ENCODE results near the gene DCLK1.

DCLK1 gene

DNA sequence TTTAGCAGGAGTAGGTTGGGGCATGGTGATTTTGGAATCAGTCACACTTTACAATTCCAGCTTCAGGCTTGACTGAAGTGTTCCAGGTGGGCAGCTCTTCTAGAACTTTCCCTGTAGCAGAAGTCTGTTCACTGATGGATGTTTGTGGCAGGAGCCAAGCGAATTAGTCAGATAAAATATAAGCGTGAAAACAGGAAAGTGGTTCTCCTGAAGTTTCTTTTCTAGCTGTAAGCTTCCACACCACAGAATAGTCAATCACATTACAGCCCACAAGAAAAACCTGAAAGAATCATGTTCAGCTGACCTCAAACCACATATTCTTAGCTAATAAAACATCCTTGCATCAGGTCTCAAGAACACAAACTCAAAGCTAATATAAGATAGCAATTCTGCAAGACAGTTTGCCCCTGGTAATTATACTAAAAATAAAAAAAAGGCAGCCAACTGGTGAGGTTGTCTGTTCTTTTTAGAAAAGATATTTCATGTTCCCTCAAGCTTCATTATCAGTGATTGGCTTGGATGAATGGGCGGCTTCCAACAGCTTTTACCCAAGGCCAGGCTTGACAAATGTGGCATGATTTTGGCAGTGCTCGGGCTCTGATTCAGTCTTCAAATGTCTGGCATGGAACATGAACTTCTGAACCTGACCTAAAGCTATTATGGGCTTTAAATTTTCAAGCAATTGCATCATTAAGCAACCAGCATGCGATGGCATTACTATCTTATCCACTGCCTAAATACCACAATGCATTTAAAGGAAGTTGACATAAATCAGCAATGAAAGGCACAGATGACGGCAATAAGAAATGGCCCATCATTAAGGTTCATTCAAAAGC lies 136.8 kb downstream of the DCLK1 start:
- no peak for TF ChIP-seq REST (IDR thresholded peaks at IDR 0.05; ENCODE audit: insufficient replicate concordance, low read depth)
- no peak for DNase-seq (ENCODE audit: low read depth in 1 of 2, low spot score in 1 of 2)
- Histone ChIP-seq H3K27me3 (ENCODE audit: insufficient read depth, poor library complexity, severe bottlenecking) (peaks cover 4% of the 10 kb centered on the region), H3K4me3 (replicated peaks; ENCODE audit: insufficient read depth, low read length) (no peak overlapping the region), H3K27ac (replicated peaks) (no peak overlapping the region)

DNA sequence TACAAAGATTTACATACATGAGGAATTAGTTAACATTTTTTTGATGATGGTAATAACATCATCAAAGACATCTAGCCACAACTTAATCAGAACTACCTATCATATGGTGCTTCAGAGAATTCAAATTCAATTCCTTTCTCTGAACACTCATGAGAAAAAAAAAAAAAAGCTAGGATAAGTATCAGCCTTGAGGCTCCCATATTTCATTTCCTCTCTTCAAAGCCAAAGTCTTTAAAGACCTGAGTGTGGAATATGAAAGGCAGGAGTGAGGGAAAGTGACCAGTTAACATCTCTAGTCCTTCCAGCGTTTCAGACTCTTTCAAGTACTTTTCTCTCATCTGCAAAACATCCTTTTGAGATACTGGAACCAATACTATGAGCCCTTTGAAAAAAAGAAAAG lies 137.5 kb downstream of the DCLK1 start:
- no peak overlapping the region for H3K4me3 ChIP-seq (replicated peaks; ENCODE audit: insufficient read depth, low read length)
- H3K27me3 ChIP-seq (ENCODE audit: insufficient read depth, poor library complexity, severe bottlenecking), result peaks cover 4% of the 10 kb centered on the region
- TF ChIP-seq POLR2AphosphoS5 (IDR thresholded peaks at IDR 0.05; ENCODE audit: low read depth) (no peak), REST (IDR thresholded peaks at IDR 0.05; ENCODE audit: insufficient replicate concordance, low read depth) (no peak), GABPA (IDR thresholded peaks at IDR 0.05; ENCODE audit: low read depth) (no peak), SPI1 (IDR thresholded peaks at IDR 0.05; ENCODE audit: borderline replicate concordance, low read depth) (no peak)
- TF ChIP-seq, protein P1, sequence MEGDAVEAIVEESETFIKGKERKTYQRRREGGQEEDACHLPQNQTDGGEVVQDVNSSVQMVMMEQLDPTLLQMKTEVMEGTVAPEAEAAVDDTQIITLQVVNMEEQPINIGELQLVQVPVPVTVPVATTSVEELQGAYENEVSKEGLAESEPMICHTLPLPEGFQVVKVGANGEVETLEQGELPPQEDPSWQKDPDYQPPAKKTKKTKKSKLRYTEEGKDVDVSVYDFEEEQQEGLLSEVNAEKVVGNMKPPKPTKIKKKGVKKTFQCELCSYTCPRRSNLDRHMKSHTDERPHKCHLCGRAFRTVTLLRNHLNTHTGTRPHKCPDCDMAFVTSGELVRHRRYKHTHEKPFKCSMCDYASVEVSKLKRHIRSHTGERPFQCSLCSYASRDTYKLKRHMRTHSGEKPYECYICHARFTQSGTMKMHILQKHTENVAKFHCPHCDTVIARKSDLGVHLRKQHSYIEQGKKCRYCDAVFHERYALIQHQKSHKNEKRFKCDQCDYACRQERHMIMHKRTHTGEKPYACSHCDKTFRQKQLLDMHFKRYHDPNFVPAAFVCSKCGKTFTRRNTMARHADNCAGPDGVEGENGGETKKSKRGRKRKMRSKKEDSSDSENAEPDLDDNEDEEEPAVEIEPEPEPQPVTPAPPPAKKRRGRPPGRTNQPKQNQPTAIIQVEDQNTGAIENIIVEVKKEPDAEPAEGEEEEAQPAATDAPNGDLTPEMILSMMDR (IDR thresholded peaks at IDR 0.05; ENCODE audit: insufficient read depth, low read length), result no peak
- no peak overlapping the region for H3K27ac ChIP-seq (replicated peaks)
- DNase-seq (ENCODE audit: low read depth in 1 of 2, low spot score in 1 of 2), result no peak

- DNase-seq (ENCODE audit: low read depth in 1 of 2, low spot score in 1 of 2), result no peak
Observed at GRCh38 chr13:35992964-35993363, 138.2 kb downstream of the DCLK1 start.

More at GRCh38 chr13:35992964-35993363, 138.2 kb downstream of the DCLK1 start:
- peaks cover 4% of the 10 kb centered on the region for H3K27me3 ChIP-seq (ENCODE audit: insufficient read depth, poor library complexity, severe bottlenecking)
- H3K4me3 ChIP-seq (replicated peaks; ENCODE audit: insufficient read depth, low read length), result no peak overlapping the region
- no peak overlapping the region for H3K27ac ChIP-seq (replicated peaks)
- no peak for TF ChIP-seq POLR2AphosphoS5 (IDR thresholded peaks at IDR 0.05; ENCODE audit: low read depth)
- TF ChIP-seq SPI1 (IDR thresholded peaks at IDR 0.05; ENCODE audit: borderline replicate concordance, low read depth), result no peak
- no peak for TF ChIP-seq REST (IDR thresholded peaks at IDR 0.05; ENCODE audit: insufficient replicate concordance, low read depth)
- TF ChIP-seq, protein P1 (IDR thresholded peaks at IDR 0.05; ENCODE audit: insufficient read depth, low read length), result no peak
- TF ChIP-seq GABPA (IDR thresholded peaks at IDR 0.05; ENCODE audit: low read depth), result no peak
